ENCODE measurements around the gene DNAH17. TPM values are rescaled to one million over a fixed set of nuclear protein-coding genes. Genes with fewer than 3 reads are reported as not detected.

Gene DNAH17
- total and polyA plus RNA-seq, 2 of the 13 experiments (the other 11 are each of a cell fraction or from before 2014, with no cell fraction given): 0.86 to 1.6 TPM

DNA sequence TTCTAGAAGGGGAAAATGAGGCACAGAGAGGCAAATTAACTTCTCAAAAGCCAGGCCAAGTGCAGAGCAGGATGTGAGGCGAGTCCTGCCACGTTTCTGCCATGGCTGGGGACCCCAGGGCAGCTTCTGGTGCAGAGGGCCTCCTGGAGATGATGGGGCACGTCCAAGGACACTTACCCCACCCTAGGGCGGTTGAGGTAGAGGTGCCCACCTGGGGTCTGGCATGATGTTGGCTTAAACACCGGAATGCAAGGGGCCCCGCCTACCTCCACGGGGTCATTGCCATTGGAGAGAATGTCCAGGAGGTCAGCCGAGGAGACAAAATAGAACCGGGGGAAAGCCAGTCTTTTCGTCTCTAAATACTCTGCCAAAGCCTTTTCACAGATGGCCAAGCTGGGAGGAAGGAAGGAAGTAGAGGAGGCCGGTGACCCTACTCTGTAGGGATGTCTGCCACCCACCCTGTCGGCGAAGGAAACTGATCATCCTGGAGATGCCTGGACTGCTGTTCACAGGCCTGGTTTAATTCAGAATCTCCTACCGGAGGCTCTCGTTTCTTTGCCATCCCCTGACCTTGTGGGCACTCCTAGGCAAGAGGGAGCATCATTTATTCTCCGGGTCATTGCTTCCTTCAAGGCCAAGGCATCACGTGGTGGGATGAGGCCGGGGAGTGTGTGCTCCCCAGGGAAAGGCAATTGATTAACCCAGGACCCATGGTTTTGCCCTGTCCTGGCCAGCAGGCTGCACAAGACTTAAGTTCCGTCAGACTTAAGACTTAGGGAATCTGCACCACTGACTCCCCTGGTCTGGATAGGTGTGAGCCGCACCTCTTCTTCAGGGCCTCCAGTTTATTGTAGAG is 70.5 kb downstream of the DNAH17 start:
- ATAC-seq (no peak), FAIRE-seq (no peak), DNase-seq (ENCODE audit: low spot score) (no peak)
- no peak overlapping the region for H3K27ac ChIP-seq (ENCODE audit: extremely low read length, insufficient read depth, low read length)
- no peaks in the 10 kb centered on the region for H3K79me2 ChIP-seq (ENCODE audit: insufficient read depth, low read length)
- intact Hi-C loops (cut with micrococcal nuclease; ENCODE audit: unreplicated experiment): no loop called here
- H3K4me1 ChIP-seq (ENCODE audit: insufficient read depth, low read length): no peaks in the 10 kb centered on the region
- WGBS (ENCODE audit: low lambda C conversion rate): 59% methylated on average over 17 of the region's 20 CpGs
- no peak overlapping the region for H3K4me3 ChIP-seq (replicated peaks in 1 of 3; ENCODE audit: insufficient read depth in 1 of 3, low read depth in 2 of 3, low read length in 3 of 3)
- H4K20me1 ChIP-seq (ENCODE audit: insufficient read depth, low read length): no peaks in the 10 kb centered on the region
- ChIA-PET CTCF (ENCODE audit: low intra/inter-chr PET ratio, low total read pairs) (no interaction called here), POLR2A (interaction anchor here (0.5 kb wide), 1 partner anchor 110 kb away, joined by 3 read pairs; no protein-coding TSS in a partner anchor)
- H3K9me3 ChIP-seq (ENCODE audit: low read length): no peaks in the 10 kb centered on the region
- BruUV-seq (replicated peaks): no TSS peak
- no peak for TF ChIP-seq ZNF17 (CRISPR knock-in tag; IDR thresholded peaks at IDR 0.05)
- TF ChIP-seq ZNF562 (CRISPR knock-in tag; IDR thresholded peaks at IDR 0.05; ENCODE audit: borderline replicate concordance): no peak
- TF ChIP-seq, protein P1, sequence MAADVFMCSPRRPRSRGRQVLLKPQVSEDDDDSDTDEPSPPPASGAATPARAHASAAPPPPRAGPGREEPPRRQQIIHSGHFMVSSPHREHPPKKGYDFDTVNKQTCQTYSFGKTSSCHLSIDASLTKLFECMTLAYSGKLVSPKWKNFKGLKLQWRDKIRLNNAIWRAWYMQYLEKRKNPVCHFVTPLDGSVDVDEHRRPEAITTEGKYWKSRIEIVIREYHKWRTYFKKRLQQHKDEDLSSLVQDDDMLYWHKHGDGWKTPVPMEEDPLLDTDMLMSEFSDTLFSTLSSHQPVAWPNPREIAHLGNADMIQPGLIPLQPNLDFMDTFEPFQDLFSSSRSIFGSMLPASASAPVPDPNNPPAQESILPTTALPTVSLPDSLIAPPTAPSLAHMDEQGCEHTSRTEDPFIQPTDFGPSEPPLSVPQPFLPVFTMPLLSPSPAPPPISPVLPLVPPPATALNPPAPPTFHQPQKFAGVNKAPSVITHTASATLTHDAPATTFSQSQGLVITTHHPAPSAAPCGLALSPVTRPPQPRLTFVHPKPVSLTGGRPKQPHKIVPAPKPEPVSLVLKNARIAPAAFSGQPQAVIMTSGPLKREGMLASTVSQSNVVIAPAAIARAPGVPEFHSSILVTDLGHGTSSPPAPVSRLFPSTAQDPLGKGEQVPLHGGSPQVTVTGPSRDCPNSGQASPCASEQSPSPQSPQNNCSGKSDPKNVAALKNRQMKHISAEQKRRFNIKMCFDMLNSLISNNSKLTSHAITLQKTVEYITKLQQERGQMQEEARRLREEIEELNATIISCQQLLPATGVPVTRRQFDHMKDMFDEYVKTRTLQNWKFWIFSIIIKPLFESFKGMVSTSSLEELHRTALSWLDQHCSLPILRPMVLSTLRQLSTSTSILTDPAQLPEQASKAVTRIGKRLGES (CRISPR knock-in tag; IDR thresholded peaks at IDR 0.05; ENCODE audit: borderline replicate concordance): no peak
- no peak for TF ChIP-seq SRF (IDR thresholded peaks at IDR 0.05; ENCODE audit: low read depth, low read length)
- TF ChIP-seq, protein P2, sequence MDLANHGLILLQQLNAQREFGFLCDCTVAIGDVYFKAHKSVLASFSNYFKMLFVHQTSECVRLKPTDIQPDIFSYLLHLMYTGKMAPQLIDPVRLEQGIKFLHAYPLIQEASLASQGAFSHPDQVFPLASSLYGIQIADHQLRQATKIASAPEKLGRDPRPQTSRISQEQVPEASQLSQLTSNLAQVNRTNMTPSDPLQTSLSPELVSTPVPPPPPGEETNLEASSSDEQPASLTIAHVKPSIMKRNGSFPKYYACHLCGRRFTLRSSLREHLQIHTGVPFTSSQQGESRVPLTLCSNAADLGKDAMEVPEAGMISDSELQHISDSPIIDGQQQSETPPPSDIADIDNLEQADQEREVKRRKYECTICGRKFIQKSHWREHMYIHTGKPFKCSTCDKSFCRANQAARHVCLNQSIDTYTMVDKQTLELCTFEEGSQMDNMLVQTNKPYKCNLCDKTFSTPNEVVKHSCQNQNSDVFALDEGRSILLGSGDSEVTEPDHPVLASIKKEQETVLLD (CRISPR knock-in tag; IDR thresholded peaks at IDR 0.05; ENCODE audit: low read depth): no peak
- TF ChIP-seq CHCHD3 (CRISPR knock-in tag; IDR thresholded peaks at IDR 0.05): no peak
- TF ChIP-seq NCOR1 (IDR thresholded peaks at IDR 0.05; ENCODE audit: borderline replicate concordance, low read length): no peak
- TF ChIP-seq NAIF1 (CRISPR knock-in tag; IDR thresholded peaks at IDR 0.05; ENCODE audit: borderline replicate concordance): no peak
- no peak for TF ChIP-seq SIN3B (IDR thresholded peaks at IDR 0.05; ENCODE audit: low read length)
- no peak for TF ChIP-seq NFIB (CRISPR knock-in tag; IDR thresholded peaks at IDR 0.05; ENCODE audit: borderline replicate concordance)
- TF ChIP-seq ZNF781 (CRISPR knock-in tag; IDR thresholded peaks at IDR 0.05; ENCODE audit: borderline replicate concordance, not compliant biosample characterization): no peak
- no peak for TF ChIP-seq TOPORS (CRISPR knock-in tag; IDR thresholded peaks at IDR 0.05)
- TF ChIP-seq, protein P3, sequence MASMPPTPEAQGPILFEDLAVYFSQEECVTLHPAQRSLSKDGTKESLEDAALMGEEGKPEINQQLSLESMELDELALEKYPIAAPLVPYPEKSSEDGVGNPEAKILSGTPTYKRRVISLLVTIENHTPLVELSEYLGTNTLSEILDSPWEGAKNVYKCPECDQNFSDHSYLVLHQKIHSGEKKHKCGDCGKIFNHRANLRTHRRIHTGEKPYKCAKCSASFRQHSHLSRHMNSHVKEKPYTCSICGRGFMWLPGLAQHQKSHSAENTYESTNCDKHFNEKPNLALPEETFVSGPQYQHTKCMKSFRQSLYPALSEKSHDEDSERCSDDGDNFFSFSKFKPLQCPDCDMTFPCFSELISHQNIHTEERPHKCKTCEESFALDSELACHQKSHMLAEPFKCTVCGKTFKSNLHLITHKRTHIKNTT (CRISPR knock-in tag; IDR thresholded peaks at IDR 0.05): no peak
- no peak for TF ChIP-seq ZNF136 (CRISPR knock-in tag; IDR thresholded peaks at IDR 0.05; ENCODE audit: low read depth)
- no peak for TF ChIP-seq SMAD3 (CRISPR knock-in tag; IDR thresholded peaks at IDR 0.05)
- TF ChIP-seq SOX6 (IDR thresholded peaks at IDR 0.05): no peak
- no peak for TF ChIP-seq SOX6 (CRISPR knock-in tag; IDR thresholded peaks at IDR 0.05)
- no peak for TF ChIP-seq ZNF543 (CRISPR knock-in tag; IDR thresholded peaks at IDR 0.05)
- TF ChIP-seq MTA3 (CRISPR knock-in tag; IDR thresholded peaks at IDR 0.05): no peak
- TF ChIP-seq ZNF3 (CRISPR knock-in tag; IDR thresholded peaks at IDR 0.05): no peak
- TF ChIP-seq SRY (CRISPR knock-in tag; IDR thresholded peaks at IDR 0.05): no peak
- in situ Hi-C loops (cut with HindIII; ENCODE audit: extremely low pct_ligation_motif_present, low pct_unique_long_range_greater_than_20kb): no loop called here
- H3K36me3 ChIP-seq (replicated peaks in 1 of 2; ENCODE audit: control insufficient read depth in 1 of 2, insufficient read depth in 2 of 2, low read length in 2 of 2): no peaks in the 10 kb centered on the region
- H3K27me3 ChIP-seq (ENCODE audit: control insufficient read depth in 1 of 2, insufficient read depth in 2 of 2, low read length in 2 of 2): 0 out of 5 replicates have a peak, but pooled peaks cover 0 to 4% of the 10 kb centered on the region in 2 experiments
- H3K9ac ChIP-seq (ENCODE audit: insufficient read depth, low read depth, low read length): no peak overlapping the region
- no peak overlapping the region for H3K4me2 ChIP-seq (ENCODE audit: low read depth, low read length)
- no peak overlapping the region for H2AFZ ChIP-seq (ENCODE audit: low read length)

All from HepG2 (cell line).